RWPE1 (cell line): Measurements from ENCODE around the gene PPP1R9B.

ENCODE experiments used
- CTCF ChIA-PET: fragments of 350-600 bp; sonication (Branson Sonifier 250); formaldehyde crosslinking; extraction: SDS; loops from one replicate; lab custom pipeline; 2021; lab: Yijun Ruan, JAX
- POLR2A ChIA-PET: fragments of 400-600 bp; formaldehyde crosslinking; extraction: SDS; loops from one replicate; lab custom pipeline; 2020; ENCODE audit warnings: antibody characterized with exemption; ENCODE audit not compliant: low non-redundant PET; lab: Yijun Ruan, JAX
- DNase-seq: peaks from one replicate; pipeline ENCODE4 v3.0.0; 2012; ENCODE audit warnings: low spot score
- H3K27ac ChIP-seq: fragments of 450-650 bp; 2 replicates; pipeline ENCODE4 v1.5.1; 2017
- CTCF ChIP-seq: fragments of 450-650 bp; conservative IDR thresholded peaks from 2 replicates; pipeline ENCODE4 v1.5.1; 2017; ENCODE audit warnings: low read depth, mild to moderate bottlenecking

Gene PPP1R9B

GRCh38 chr17:50132104-50132794, 18.2 kb downstream of the PPP1R9B start:
- CTCF ChIA-PET: interaction anchor here (0.6 kb wide), 1 partner anchor 390 kb away, joined by 3 read pairs; no protein-coding TSS in a partner anchor
- H3K27ac ChIP-seq: peak overlapping the region; percentile 76
- TF ChIP-seq CTCF: no peak
- DNase-seq: no peak
- POLR2A ChIA-PET: interaction anchor here (0.5 kb wide), 1 partner anchor 18 kb away, joined by 4 read pairs; the partner anchor contains the start of gene PPP1R9B

GRCh38 chr17:50130559-50131305, 19.7 kb downstream of the PPP1R9B start:
- no peak for DNase-seq
- CTCF ChIA-PET: interaction anchor here (0.9 to 1.4 kb wide), 2 partner anchors 37 to 39 kb away, joined by 3 to 4 read pairs; no protein-coding TSS in a partner anchor
- H3K27ac ChIP-seq: 0 out of 2 replicates have a peak overlapping the region, but pooled peaks have one; percentile 9
- POLR2A ChIA-PET: interaction anchor here (0.6 to 0.7 kb wide), 2 partner anchors 8 to 152 kb away, joined by 3 to 4 read pairs; no protein-coding TSS in a partner anchor
- no peak for TF ChIP-seq CTCF

- CTCF ChIA-PET: interaction anchor here (0.6 to 1.4 kb wide), 3 partner anchors 9 to 40 kb away, joined by 3 to 4 read pairs (median 3); no protein-coding TSS in a partner anchor
- DNase-seq: no peak
- POLR2A ChIA-PET: interaction anchor here (0.6 to 0.7 kb wide), 2 partner anchors 9 to 153 kb away, joined by 3 to 4 read pairs; no protein-coding TSS in a partner anchor
- no peak for TF ChIP-seq CTCF
- H3K27ac ChIP-seq: 0 out of 2 replicates have a peak within 1 kb of the TSS, but pooled peaks have one; percentile 9
Observed at GRCh38 chr17:50129728-50130558, 20.5 kb downstream of the PPP1R9B start, which contains the start of gene SAMD14. TSS of gene SAMD14 (minus strand) at chr17:50130160. CDS start at chr17:50124959, 5,201 bp downstream.

- ChIA-PET POLR2A (no interaction called here), CTCF (interaction anchor here (0.6 kb wide), 1 partner anchor 9 kb away, joined by 3 read pairs; no protein-coding TSS in a partner anchor)
- no peak for TF ChIP-seq CTCF
- H3K27ac ChIP-seq: no peak overlapping the region
- no peak for DNase-seq
Observed at GRCh38 chr17:50129353-50129727, 21.1 kb downstream of the PPP1R9B start.

GRCh38 chr17:50128441-50129352, 21.8 kb downstream of the PPP1R9B start:
- TF ChIP-seq CTCF: no peak
- no peak for DNase-seq
- ChIA-PET CTCF (no interaction called here), POLR2A (no interaction called here)
- no peak overlapping the region; the same call in 1 of the 2 replicates for H3K27ac ChIP-seq
